Panc1 (cell line): ENCODE measurements around the gene SUMO1. TPM values are rescaled to one million over a fixed set of nuclear protein-coding genes. Genes with fewer than 3 reads are reported as not detected.

Experiments used
- ATAC-seq: fragments of 200-7000 bp; cut with Tn5 transposase; 2 replicates; pipeline ENCODE4 v1.9.1; 2020; ENCODE audit warnings: mild to moderate bottlenecking, moderate library complexity
- BruUV-seq: library from RNA; stranded (reverse); fragments of 400-500 nt; replicated peaks from 2 replicates; lab custom pipeline; 2021; lab: Mats Ljungman, UMichigan
- CTCF ChIA-PET: fragments of 300-600 bp; sonication (Branson Sonifier 250); formaldehyde crosslinking; loops from one replicate; lab custom pipeline; 2022; ENCODE audit warnings: antibody characterized with exemption; lab: Charles Lee
- POLR2A ChIA-PET: fragments of 300-600 bp; sonication (Branson Sonifier 250); formaldehyde crosslinking; loops from one replicate; lab custom pipeline; 2022; ENCODE audit warnings: antibody characterized with exemption; lab: Charles Lee
- DNase-seq: peaks from one replicate; pipeline ENCODE4 v3.0.0-alpha.2; 2010; ENCODE audit warnings: low read depth, low spot score
- H3K27ac ChIP-seq: 2 replicates; pipeline ENCODE4 v1.5.1; 2011; ENCODE audit warnings: mild to moderate bottlenecking, low read length, inconsistent platforms
- H3K27me3 ChIP-seq: fragments of 200-500 bp; sonication (Bioruptor generic); 2 replicates; pipeline ENCODE4 v1.6.0; 2014; ENCODE audit warnings: low read length, inconsistent platforms; ENCODE audit not compliant: control insufficient read depth, insufficient read depth
- H3K36me3 ChIP-seq: fragments of 200-500 bp; sonication (Bioruptor generic); 2 replicates; pipeline ENCODE4 v1.5.1; 2014; ENCODE audit warnings: inconsistent platforms, mild to moderate bottlenecking, low read length, moderate library complexity; ENCODE audit not compliant: control insufficient read depth, insufficient read depth
- H3K4me1 ChIP-seq: 2 replicates; pipeline ENCODE4 v1.5.1; 2011; ENCODE audit warnings: inconsistent platforms, mild to moderate bottlenecking, low read length, moderate library complexity; ENCODE audit not compliant: control insufficient read depth, insufficient read depth
- H3K4me3 ChIP-seq, 2 experiments: 2 replicates each; pipeline ENCODE4 v1.5.1; 2011 to 2012; ENCODE audit warnings: low read depth in 2 of 2, low read length in 2 of 2, mild to moderate bottlenecking in 2 of 2, inconsistent platforms in 1 of 2, moderate library complexity in 1 of 2
- H3K9me3 ChIP-seq: fragments of 200-500 bp; sonication (Bioruptor generic); 2 replicates; pipeline ENCODE4 v1.5.1; 2014; ENCODE audit warnings: low read depth, mild to moderate bottlenecking, inconsistent platforms, low read length, moderate library complexity; ENCODE audit not compliant: control insufficient read depth, insufficient read depth
- POLR2AphosphoS5 ChIP-seq: IDR thresholded peaks from 2 replicates; pipeline ENCODE4 v1.6.1; 2012; ENCODE audit warnings: mild to moderate bottlenecking, low read depth, low read length, moderate library complexity
- SIN3A ChIP-seq: IDR thresholded peaks from 2 replicates; pipeline ENCODE4 v1.6.1; 2012; ENCODE audit warnings: low read depth, mild to moderate bottlenecking, low read length, moderate library complexity, borderline replicate concordance; ENCODE audit not compliant: insufficient read depth
- TCF7L2 ChIP-seq: IDR thresholded peaks from 2 replicates; pipeline ENCODE4 v1.6.1; 2011; ENCODE audit warnings: mild to moderate bottlenecking, low read depth, low read length, inconsistent platforms
- in situ Hi-C: cut with HindIII; loops from 2 replicates; pipeline ENCODE4 v1.10.0; 2016; ENCODE audit warnings: low sequenced_read_pairs, low pct_unique_long_range_greater_than_20kb
- intact Hi-C: fragments of 100-400 bp; cut with micrococcal nuclease; formaldehyde crosslinking; loops from one replicate; pipeline ENCODE4 v1.10.0; 2022; ENCODE audit not compliant: unreplicated experiment
- total RNA-seq: library from RNA; stranded (reverse); gene quantifications from one replicate; pipeline ENCODE4 v1.2.1, GENCODE V29; 2021; ENCODE audit not compliant: unreplicated experiment
- TF ChIP-seq, protein P1 (sequence below), 2 experiments: IDR thresholded peaks; 2 replicates each; pipeline ENCODE4 v1.6.1; 2011 to 2012; ENCODE audit warnings: low read depth in 2 of 2, control low read depth in 1 of 2, low read length in 1 of 2, mild to moderate bottlenecking in 1 of 2, moderate library complexity in 1 of 2; ENCODE audit not compliant: insufficient read depth in 1 of 2
- TF ChIP-seq, protein P2 (sequence below): fragments of 450-650 bp; IDR thresholded peaks from 2 replicates; pipeline ENCODE4 v1.5.1; 2017; ENCODE audit warnings: mild to moderate bottlenecking

Gene SUMO1
- total RNA-seq, 1 experiment from 2014 or later: 137 TPM

DNA sequence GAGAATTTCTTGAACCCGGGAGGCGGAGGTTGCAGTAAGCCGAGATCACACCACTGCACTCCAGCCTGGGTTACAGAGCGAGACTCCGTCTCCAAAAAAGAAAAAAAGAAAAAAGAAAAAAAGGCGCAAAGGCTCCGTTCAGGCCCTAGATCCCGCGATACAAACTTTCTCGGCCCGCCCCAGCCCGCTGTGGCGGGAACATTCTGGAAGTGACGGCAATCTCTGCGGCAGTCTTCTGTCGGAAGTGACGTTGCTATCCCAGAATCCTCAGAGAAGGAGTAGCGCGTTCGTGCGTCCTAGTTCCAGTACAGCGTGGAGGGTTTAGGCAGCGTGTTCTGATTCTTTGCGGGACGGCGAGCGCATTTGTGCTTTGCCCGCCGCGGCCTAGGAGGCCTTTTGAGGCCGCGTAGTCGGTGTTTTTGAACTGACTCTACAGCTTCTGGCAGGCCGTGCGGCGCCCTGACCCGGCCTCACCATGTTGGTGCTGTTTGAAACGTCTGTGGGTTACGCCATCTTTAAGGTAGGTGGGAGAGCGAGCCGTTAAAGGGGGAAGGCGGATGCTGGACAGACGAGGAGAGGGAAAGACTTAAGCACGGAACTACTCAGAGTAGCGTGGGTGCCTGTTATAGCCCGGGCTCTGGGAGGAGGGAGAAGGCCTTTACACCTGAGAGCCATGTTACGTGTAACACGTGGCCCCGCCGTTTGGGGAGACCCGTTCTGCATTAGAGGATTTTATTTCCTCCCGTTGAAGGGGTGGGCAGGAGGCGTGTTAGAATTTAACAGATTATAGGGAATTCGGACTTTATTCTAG is 27.3 kb upstream of the SUMO1 start, which contains the start of gene NOP58:
Gene NOP58, plus strand, starts transcription at position 297 of the 811 bp plus-strand sequence. Its CDS starts 179 bp downstream, at position 476.
- in situ Hi-C loops (no loop called here), intact Hi-C loops (no loop called here)
- CTCF ChIA-PET: no interaction called here
- BruUV-seq: TSS peak; percentile 85
- Histone ChIP-seq H3K4me3 (peak within 1 kb of the TSS; percentile 95 to 100), H3K36me3 (no peaks in the 10 kb centered on the region; the same call in 1 of the 2 replicates), H3K9me3 (no peaks in the 10 kb centered on the region), H3K4me1 (peaks cover 20% of the 10 kb centered on the region), H3K27ac (peak within 1 kb of the TSS; percentile 97), H3K27me3 (no peaks in the 10 kb centered on the region)
- peak; percentile 81 for DNase-seq
- TF ChIP-seq POLR2AphosphoS5: peak; percentile 98
- peak; percentile 89 for TF ChIP-seq SIN3A
- TF ChIP-seq, protein P1, sequence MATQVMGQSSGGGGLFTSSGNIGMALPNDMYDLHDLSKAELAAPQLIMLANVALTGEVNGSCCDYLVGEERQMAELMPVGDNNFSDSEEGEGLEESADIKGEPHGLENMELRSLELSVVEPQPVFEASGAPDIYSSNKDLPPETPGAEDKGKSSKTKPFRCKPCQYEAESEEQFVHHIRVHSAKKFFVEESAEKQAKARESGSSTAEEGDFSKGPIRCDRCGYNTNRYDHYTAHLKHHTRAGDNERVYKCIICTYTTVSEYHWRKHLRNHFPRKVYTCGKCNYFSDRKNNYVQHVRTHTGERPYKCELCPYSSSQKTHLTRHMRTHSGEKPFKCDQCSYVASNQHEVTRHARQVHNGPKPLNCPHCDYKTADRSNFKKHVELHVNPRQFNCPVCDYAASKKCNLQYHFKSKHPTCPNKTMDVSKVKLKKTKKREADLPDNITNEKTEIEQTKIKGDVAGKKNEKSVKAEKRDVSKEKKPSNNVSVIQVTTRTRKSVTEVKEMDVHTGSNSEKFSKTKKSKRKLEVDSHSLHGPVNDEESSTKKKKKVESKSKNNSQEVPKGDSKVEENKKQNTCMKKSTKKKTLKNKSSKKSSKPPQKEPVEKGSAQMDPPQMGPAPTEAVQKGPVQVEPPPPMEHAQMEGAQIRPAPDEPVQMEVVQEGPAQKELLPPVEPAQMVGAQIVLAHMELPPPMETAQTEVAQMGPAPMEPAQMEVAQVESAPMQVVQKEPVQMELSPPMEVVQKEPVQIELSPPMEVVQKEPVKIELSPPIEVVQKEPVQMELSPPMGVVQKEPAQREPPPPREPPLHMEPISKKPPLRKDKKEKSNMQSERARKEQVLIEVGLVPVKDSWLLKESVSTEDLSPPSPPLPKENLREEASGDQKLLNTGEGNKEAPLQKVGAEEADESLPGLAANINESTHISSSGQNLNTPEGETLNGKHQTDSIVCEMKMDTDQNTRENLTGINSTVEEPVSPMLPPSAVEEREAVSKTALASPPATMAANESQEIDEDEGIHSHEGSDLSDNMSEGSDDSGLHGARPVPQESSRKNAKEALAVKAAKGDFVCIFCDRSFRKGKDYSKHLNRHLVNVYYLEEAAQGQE (IDR thresholded peaks at IDR 0.05; ENCODE audit: insufficient read depth in 1 of 2, low read depth in 2 of 2, low read length in 1 of 2): no peak
- TF ChIP-seq, protein P2, sequence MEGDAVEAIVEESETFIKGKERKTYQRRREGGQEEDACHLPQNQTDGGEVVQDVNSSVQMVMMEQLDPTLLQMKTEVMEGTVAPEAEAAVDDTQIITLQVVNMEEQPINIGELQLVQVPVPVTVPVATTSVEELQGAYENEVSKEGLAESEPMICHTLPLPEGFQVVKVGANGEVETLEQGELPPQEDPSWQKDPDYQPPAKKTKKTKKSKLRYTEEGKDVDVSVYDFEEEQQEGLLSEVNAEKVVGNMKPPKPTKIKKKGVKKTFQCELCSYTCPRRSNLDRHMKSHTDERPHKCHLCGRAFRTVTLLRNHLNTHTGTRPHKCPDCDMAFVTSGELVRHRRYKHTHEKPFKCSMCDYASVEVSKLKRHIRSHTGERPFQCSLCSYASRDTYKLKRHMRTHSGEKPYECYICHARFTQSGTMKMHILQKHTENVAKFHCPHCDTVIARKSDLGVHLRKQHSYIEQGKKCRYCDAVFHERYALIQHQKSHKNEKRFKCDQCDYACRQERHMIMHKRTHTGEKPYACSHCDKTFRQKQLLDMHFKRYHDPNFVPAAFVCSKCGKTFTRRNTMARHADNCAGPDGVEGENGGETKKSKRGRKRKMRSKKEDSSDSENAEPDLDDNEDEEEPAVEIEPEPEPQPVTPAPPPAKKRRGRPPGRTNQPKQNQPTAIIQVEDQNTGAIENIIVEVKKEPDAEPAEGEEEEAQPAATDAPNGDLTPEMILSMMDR: no peak
- 0 out of 2 replicates have a peak, but pooled peaks have one; percentile 30 for TF ChIP-seq TCF7L2
- ATAC-seq: peak; percentile 97
- POLR2A ChIA-PET: interaction anchor here (0.7 kb wide), 2 partner anchors 18 to 622 kb away, joined by 3 to 5 read pairs; no protein-coding TSS in a partner anchor

DNA sequence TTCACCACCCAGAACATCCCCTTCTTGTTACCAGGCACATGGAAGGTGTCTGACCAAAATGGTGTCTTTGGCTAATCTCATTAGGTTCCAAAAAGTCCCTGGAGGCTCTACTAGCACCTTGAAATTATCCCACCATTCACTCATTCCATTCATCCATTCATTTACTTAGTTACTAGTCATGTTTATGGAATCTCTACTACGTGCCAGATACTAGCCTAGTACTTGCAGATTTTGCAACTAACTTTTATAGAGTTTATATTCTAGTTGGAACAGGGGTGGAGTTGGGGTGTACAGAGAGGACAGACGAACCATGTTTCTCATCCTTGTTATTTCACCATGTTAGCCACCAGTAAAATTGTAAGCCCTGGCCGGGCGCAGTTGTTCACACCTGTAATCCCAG is 23.1 kb upstream of the SUMO1 start:
- no peaks in the 10 kb centered on the region for H3K27me3 ChIP-seq
- no TSS peak for BruUV-seq
- in situ Hi-C loops: no loop called here
- H3K36me3 ChIP-seq: no peaks in the 10 kb centered on the region; the same call in 1 of the 2 replicates
- H3K9me3 ChIP-seq: no peaks in the 10 kb centered on the region
- intact Hi-C loops: no loop called here
- 0 out of 2 replicates have a peak, but pooled peaks cover 4% of the 10 kb centered on the region for H3K4me1 ChIP-seq
- no peak for DNase-seq
- no peak overlapping the region for H3K4me3 ChIP-seq
- no peak overlapping the region for H3K27ac ChIP-seq
- ATAC-seq: no peak
- TF ChIP-seq SIN3A (no peak), TCF7L2 (no peak), POLR2AphosphoS5 (no peak)
- TF ChIP-seq, protein P2: no peak
- TF ChIP-seq, protein P1 (IDR thresholded peaks at IDR 0.05; ENCODE audit: insufficient read depth in 1 of 2, low read depth in 2 of 2, low read length in 1 of 2): no peak
- ChIA-PET POLR2A (no interaction called here), CTCF (interaction anchor here (0.6 kb wide), 1 partner anchor 32 kb away, joined by 11 read pairs; no protein-coding TSS in a partner anchor)
